ENCODE results near the gene ELK1. TPM values are rescaled to one million over a fixed set of nuclear protein-coding genes. Genes with fewer than 3 reads are reported as not detected.

The ELK1 gene
- total RNA-seq, 4 donors from 2014 or later = 19.1 to 35.3 (median 25.1) TPM

- intact Hi-C loops (cut with DNase I) = no loop called here
These were observed 37.9 kb downstream of the ELK1 start for GRCh38 chrX:47612418-47612817.

GRCh38 chrX:47611926-47612325, 38.4 kb downstream of the ELK1 start:
- Histone ChIP-seq H3K9me3 (no peaks in the 10 kb centered on the region), H3K4me1 (no peaks in the 10 kb centered on the region), H3K36me3 (no peaks in the 10 kb centered on the region), H3K4me3 (no peak overlapping the region), H3K27ac (replicated peaks in 1 of 4) (no peak overlapping the region), H3K27me3 (no peaks in the 10 kb centered on the region)
- intact Hi-C loops (cut with DNase I) = no loop called here
- no peak for TF ChIP-seq CTCF (IDR thresholded peaks at IDR 0.05)
- no peak for TF ChIP-seq EP300 (IDR thresholded peaks at IDR 0.05)
- no peak for TF ChIP-seq POLR2AphosphoS5 (IDR thresholded peaks at IDR 0.05)
- no peak for TF ChIP-seq POLR2A (IDR thresholded peaks at IDR 0.05; ENCODE audit: low read depth)
- no peak for DNase-seq (ENCODE audit: extremely low spot score)
- WGBS = 80% methylated on average over 2 of the region's 2 CpGs

More at GRCh38 chrX:47612418-47612817, 37.9 kb downstream of the ELK1 start:
- DNase-seq (ENCODE audit: extremely low spot score) = no peak
- no peaks in the 10 kb centered on the region for H3K27me3 ChIP-seq
- no peak overlapping the region for H3K27ac ChIP-seq (replicated peaks in 1 of 4)
- TF ChIP-seq POLR2A (IDR thresholded peaks at IDR 0.05; ENCODE audit: low read depth) = no peak
- TF ChIP-seq POLR2AphosphoS5 (IDR thresholded peaks at IDR 0.05) = no peak
- no peak for TF ChIP-seq EP300 (IDR thresholded peaks at IDR 0.05)
- TF ChIP-seq CTCF (IDR thresholded peaks at IDR 0.05) = no peak
- H3K36me3 ChIP-seq = no peaks in the 10 kb centered on the region
- no peaks in the 10 kb centered on the region for H3K9me3 ChIP-seq
- H3K4me3 ChIP-seq = no peak overlapping the region
- no peaks in the 10 kb centered on the region for H3K4me1 ChIP-seq

GRCh38 chrX:47611489-47611888, 38.9 kb downstream of the ELK1 start:
- Histone ChIP-seq H3K4me1 (no peaks in the 10 kb centered on the region), H3K9me3 (no peaks in the 10 kb centered on the region), H3K36me3 (no peaks in the 10 kb centered on the region), H3K4me3 (no peak overlapping the region), H3K27me3 (no peaks in the 10 kb centered on the region), H3K27ac (replicated peaks in 1 of 4) (no peak overlapping the region)
- intact Hi-C loops (cut with DNase I) = no loop called here
- TF ChIP-seq POLR2A (IDR thresholded peaks at IDR 0.05; ENCODE audit: low read depth) = no peak
- no peak for TF ChIP-seq POLR2AphosphoS5 (IDR thresholded peaks at IDR 0.05)
- no peak for TF ChIP-seq EP300 (IDR thresholded peaks at IDR 0.05)
- no peak for TF ChIP-seq CTCF (IDR thresholded peaks at IDR 0.05)
- no CpG with 5 or more reads among the region's 2 CpGs for WGBS
- no peak for DNase-seq (ENCODE audit: extremely low spot score)

- no peak for DNase-seq (ENCODE audit: extremely low spot score)
- no peaks in the 10 kb centered on the region for H3K9me3 ChIP-seq
- no peaks in the 10 kb centered on the region for H3K27me3 ChIP-seq
- intact Hi-C loops (cut with DNase I) = no loop called here
- no peak overlapping the region for H3K4me3 ChIP-seq
- no peak overlapping the region for H3K27ac ChIP-seq (replicated peaks in 1 of 4)
- whole genome bisulfite sequencing = 82% methylated on average over 4 of the region's 4 CpGs
- TF ChIP-seq CTCF (IDR thresholded peaks at IDR 0.05) (no peak), EP300 (IDR thresholded peaks at IDR 0.05) (no peak), POLR2AphosphoS5 (IDR thresholded peaks at IDR 0.05) (no peak), POLR2A (IDR thresholded peaks at IDR 0.05; ENCODE audit: low read depth) (no peak)
- no peaks in the 10 kb centered on the region for H3K36me3 ChIP-seq
- H3K4me1 ChIP-seq = no peaks in the 10 kb centered on the region
These were observed 39.9 kb downstream of the ELK1 start for GRCh38 chrX:47610511-47610910.

GRCh38 chrX:47608130-47608810, 42.1 kb downstream of the ELK1 start:
- no peaks in the 10 kb centered on the region for H3K4me1 ChIP-seq
- 60% methylated on average over 6 of the region's 9 CpGs for WGBS
- TF ChIP-seq POLR2A (IDR thresholded peaks at IDR 0.05; ENCODE audit: low read depth) = no peak
- no peak for TF ChIP-seq EP300 (IDR thresholded peaks at IDR 0.05)
- H3K4me3 ChIP-seq = no peak overlapping the region
- H3K27me3 ChIP-seq = no peaks in the 10 kb centered on the region
- DNase-seq (ENCODE audit: extremely low spot score) = no peak
- no peaks in the 10 kb centered on the region for H3K9me3 ChIP-seq
- no peaks in the 10 kb centered on the region for H3K36me3 ChIP-seq
- H3K27ac ChIP-seq (replicated peaks in 1 of 4) = no peak overlapping the region
- intact Hi-C loops (cut with DNase I) = no loop called here

Data from esophagus muscularis mucosa (tissue), 4 donors.